ENCODE measurements around the gene BCKDHB.

BCKDHB gene

DNA sequence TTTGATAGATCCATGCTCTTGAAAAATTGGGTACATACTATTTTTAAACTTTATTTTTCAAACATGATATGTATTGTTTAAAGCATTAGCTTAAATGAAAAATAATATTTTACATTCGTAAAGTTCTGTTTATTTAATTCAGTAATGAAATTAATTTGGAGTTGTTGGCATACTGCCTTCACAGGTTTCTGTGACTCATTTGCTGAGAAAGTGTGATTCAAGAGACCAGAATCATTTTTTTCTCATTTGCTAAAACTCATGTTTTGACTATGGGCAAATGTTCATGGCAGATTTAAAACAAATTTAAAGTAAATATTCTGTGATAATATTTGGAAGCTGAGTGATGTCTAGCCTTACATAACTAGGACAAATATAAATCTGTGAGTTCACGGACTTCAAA is 230.4 kb downstream of the BCKDHB start:
- no peak overlapping the region for H3K9ac ChIP-seq (ENCODE audit: low read depth, low read length)
- H3K27me3 ChIP-seq (ENCODE audit: control insufficient read depth, insufficient read depth, low read length) = no peaks in the 10 kb centered on the region
- no peak overlapping the region for H3K4me3 ChIP-seq (ENCODE audit: low read length)
- peaks cover 2% of the 10 kb centered on the region for H3K4me1 ChIP-seq (ENCODE audit: control insufficient read depth, insufficient read depth, low read length)
- no peaks in the 10 kb centered on the region for H3K36me3 ChIP-seq (ENCODE audit: insufficient read depth, low read length)
- no peak overlapping the region for H3K4me2 ChIP-seq (ENCODE audit: low read length)
- H3K9me3 ChIP-seq (replicated peaks; ENCODE audit: low read length) = no peaks in the 10 kb centered on the region

- Histone ChIP-seq H3K4me1 (ENCODE audit: control insufficient read depth, insufficient read depth, low read length) (peaks cover 2% of the 10 kb centered on the region), H3K27me3 (ENCODE audit: control insufficient read depth, insufficient read depth, low read length) (no peaks in the 10 kb centered on the region), H3K9ac (ENCODE audit: low read depth, low read length) (no peak overlapping the region), H3K9me3 (replicated peaks; ENCODE audit: low read length) (no peaks in the 10 kb centered on the region), H3K4me3 (ENCODE audit: low read length) (no peak overlapping the region), H3K36me3 (ENCODE audit: insufficient read depth, low read length) (no peaks in the 10 kb centered on the region), H3K4me2 (ENCODE audit: low read length) (no peak overlapping the region)
These were observed 231.8 kb downstream of the BCKDHB start for GRCh38 chr6:80338201-80338836.

DNA sequence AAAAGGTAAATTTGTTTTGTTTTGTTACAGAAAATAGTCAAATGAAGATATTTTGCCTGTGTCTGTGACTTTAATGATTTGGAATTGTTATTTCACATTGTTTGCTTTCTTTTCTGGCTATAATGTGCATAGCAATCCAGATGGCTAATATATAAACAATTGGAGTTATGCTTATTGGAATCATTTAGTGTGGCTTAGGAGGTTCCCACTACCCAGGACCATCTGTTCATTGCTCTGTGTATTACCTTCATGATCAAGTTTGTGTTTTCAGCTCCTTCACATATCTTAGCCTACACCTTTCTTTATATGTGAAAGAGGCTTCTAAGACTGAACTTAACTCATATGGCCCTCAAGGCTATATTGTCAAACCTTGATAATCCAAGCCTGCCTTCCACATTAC is 232.9 kb downstream of the BCKDHB start:
- H3K4me2 ChIP-seq (ENCODE audit: low read length) = no peak overlapping the region
- H3K27me3 ChIP-seq (ENCODE audit: control insufficient read depth, insufficient read depth, low read length) = no peaks in the 10 kb centered on the region
- no peaks in the 10 kb centered on the region for H3K9me3 ChIP-seq (replicated peaks; ENCODE audit: low read length)
- H3K36me3 ChIP-seq (ENCODE audit: insufficient read depth, low read length) = no peaks in the 10 kb centered on the region
- H3K9ac ChIP-seq (ENCODE audit: low read depth, low read length) = no peak overlapping the region
- no peak overlapping the region for H3K4me3 ChIP-seq (ENCODE audit: low read length)
- H3K4me1 ChIP-seq (ENCODE audit: control insufficient read depth, insufficient read depth, low read length) = peaks cover 2% of the 10 kb centered on the region

DNA sequence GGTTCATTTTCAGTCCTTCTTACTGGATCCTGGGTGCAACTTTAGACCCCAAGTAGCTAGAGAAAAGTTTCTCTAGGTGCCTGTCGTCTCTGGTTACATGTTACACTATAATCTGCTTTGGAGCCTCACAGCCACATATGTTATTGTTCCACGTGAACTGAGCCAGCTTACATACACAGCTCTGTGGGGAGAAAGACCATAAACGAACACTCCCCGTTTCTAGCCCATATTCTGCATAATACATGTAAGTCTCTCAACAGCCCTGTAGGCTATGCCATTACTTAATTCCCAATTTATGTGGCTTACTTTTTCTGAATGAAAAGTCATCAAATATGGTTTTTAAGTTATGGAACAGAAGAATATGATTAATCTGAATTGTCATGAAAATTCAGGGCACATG is 233.8 kb downstream of the BCKDHB start:
- Histone ChIP-seq H3K4me2 (ENCODE audit: low read length) (no peak overlapping the region), H3K9me3 (replicated peaks; ENCODE audit: low read length) (no peaks in the 10 kb centered on the region), H3K36me3 (ENCODE audit: insufficient read depth, low read length) (no peaks in the 10 kb centered on the region), H3K4me3 (ENCODE audit: low read length) (no peak overlapping the region), H3K27me3 (ENCODE audit: control insufficient read depth, insufficient read depth, low read length) (no peaks in the 10 kb centered on the region), H3K9ac (ENCODE audit: low read depth, low read length) (no peak overlapping the region), H3K4me1 (ENCODE audit: control insufficient read depth, insufficient read depth, low read length) (peaks cover 2% of the 10 kb centered on the region)

DNA sequence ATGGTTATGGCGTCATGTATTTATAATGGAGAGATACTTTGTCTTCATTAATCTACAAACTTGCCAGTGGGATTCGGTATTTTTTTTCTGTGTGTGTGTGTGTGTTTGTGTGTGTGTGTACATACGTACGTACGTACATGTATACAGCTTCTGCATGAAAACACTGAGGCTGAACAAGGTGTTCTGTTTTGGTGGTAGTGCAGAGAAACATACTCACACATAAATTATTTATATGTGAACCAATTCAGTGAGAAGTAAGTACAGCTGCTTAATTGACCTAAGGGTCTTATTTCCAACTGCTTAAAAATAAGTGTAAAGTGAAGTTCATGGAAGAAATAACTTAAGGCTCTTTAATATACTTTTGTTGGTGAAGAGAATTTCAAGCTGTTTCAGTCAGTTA is 234.2 kb downstream of the BCKDHB start:
- no peak overlapping the region for H3K9ac ChIP-seq (ENCODE audit: low read depth, low read length)
- peaks cover 2% of the 10 kb centered on the region for H3K4me1 ChIP-seq (ENCODE audit: control insufficient read depth, insufficient read depth, low read length)
- no peaks in the 10 kb centered on the region for H3K27me3 ChIP-seq (ENCODE audit: control insufficient read depth, insufficient read depth, low read length)
- no peak overlapping the region for H3K4me2 ChIP-seq (ENCODE audit: low read length)
- no peaks in the 10 kb centered on the region for H3K36me3 ChIP-seq (ENCODE audit: insufficient read depth, low read length)
- H3K9me3 ChIP-seq (replicated peaks; ENCODE audit: low read length) = no peaks in the 10 kb centered on the region
- no peak overlapping the region for H3K4me3 ChIP-seq (ENCODE audit: low read length)

DNA sequence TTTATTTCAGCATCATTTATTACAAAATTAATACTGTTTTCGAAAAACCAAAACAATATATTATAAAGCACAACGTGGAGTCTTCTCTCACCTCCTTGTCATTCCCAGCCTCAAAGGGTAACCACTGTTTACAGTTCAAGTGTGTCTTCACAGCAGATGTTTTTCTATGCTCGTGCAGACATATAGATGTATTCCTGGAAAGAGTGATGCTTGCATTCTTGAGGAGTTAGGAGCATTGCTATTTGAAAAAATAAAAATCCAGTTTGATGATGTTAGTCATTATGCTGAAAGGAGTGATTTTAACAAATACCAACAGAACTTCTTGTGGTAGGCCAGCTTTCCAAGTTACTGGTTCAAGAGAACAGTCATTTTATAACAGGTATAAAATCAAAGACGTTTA is 234.9 kb downstream of the BCKDHB start:
- no peak overlapping the region for H3K9ac ChIP-seq (ENCODE audit: low read depth, low read length)
- no peaks in the 10 kb centered on the region for H3K27me3 ChIP-seq (ENCODE audit: control insufficient read depth, insufficient read depth, low read length)
- H3K4me2 ChIP-seq (ENCODE audit: low read length) = no peak overlapping the region
- no peak overlapping the region for H3K4me3 ChIP-seq (ENCODE audit: low read length)
- H3K36me3 ChIP-seq (ENCODE audit: insufficient read depth, low read length) = no peaks in the 10 kb centered on the region
- peaks cover 2% of the 10 kb centered on the region for H3K4me1 ChIP-seq (ENCODE audit: control insufficient read depth, insufficient read depth, low read length)
- no peaks in the 10 kb centered on the region for H3K9me3 ChIP-seq (replicated peaks; ENCODE audit: low read length)

DNA sequence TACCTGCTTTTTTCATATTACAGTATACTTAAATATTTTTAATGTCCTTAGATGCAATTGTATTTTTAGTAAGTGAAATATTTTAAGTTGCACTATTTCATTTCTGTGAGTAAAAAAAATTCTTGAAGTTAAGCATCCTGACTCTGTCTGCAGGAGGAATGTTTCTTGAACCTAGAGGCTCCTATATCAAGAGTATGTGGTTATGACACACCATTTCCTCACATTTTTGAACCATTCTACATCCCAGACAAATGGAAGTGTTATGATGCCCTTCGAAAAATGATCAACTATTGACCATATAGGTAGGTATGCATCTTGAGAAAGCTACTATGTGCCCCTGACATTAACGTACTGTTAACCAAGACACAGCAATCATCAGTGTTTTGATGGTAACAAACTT is 237.0 kb downstream of the BCKDHB start:
- Histone ChIP-seq H3K9me3 (replicated peaks; ENCODE audit: low read length) (no peaks in the 10 kb centered on the region), H3K4me1 (ENCODE audit: control insufficient read depth, insufficient read depth, low read length) (no peaks in the 10 kb centered on the region), H3K36me3 (ENCODE audit: insufficient read depth, low read length) (no peaks in the 10 kb centered on the region), H3K4me2 (ENCODE audit: low read length) (no peak overlapping the region), H3K27me3 (ENCODE audit: control insufficient read depth, insufficient read depth, low read length) (no peaks in the 10 kb centered on the region), H3K4me3 (ENCODE audit: low read length) (no peak overlapping the region), H3K9ac (ENCODE audit: low read depth, low read length) (no peak overlapping the region)

GRCh38 chr6:80347101-80347500 is 240.6 kb downstream of the BCKDHB start:
- Histone ChIP-seq H3K9me3 (replicated peaks; ENCODE audit: low read length) (no peaks in the 10 kb centered on the region), H3K4me2 (ENCODE audit: low read length) (no peak overlapping the region), H3K27me3 (ENCODE audit: control insufficient read depth, insufficient read depth, low read length) (no peaks in the 10 kb centered on the region), H3K36me3 (ENCODE audit: insufficient read depth, low read length) (no peaks in the 10 kb centered on the region), H3K9ac (ENCODE audit: low read depth, low read length) (no peak overlapping the region), H3K4me1 (ENCODE audit: control insufficient read depth, insufficient read depth, low read length) (no peaks in the 10 kb centered on the region), H3K4me3 (ENCODE audit: low read length) (no peak overlapping the region)

DNA sequence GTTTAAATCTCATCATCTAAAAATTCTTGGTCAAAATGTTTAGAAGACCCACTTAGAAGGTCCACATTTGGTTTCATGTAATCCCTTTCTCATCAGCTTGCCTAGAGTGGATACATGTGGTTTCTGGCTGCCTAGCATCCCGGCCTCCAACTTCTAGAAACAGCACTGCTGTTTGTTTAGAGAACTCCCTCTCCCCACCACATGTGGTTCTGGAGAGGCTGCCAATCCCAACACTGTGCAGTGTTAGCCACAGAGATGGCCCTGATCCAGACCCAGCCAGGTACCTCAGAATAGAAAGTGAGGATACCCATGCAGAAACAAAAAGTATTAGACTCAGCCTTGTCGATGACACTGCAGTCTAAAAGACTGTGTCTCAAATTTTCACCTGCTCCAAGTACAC is 241.8 kb downstream of the BCKDHB start:
- Histone ChIP-seq H3K9me3 (replicated peaks; ENCODE audit: low read length) (no peaks in the 10 kb centered on the region), H3K27me3 (ENCODE audit: control insufficient read depth, insufficient read depth, low read length) (no peaks in the 10 kb centered on the region), H3K9ac (ENCODE audit: low read depth, low read length) (no peak overlapping the region), H3K36me3 (ENCODE audit: insufficient read depth, low read length) (no peaks in the 10 kb centered on the region), H3K4me2 (ENCODE audit: low read length) (no peak overlapping the region), H3K4me3 (ENCODE audit: low read length) (no peak overlapping the region), H3K4me1 (ENCODE audit: control insufficient read depth, insufficient read depth, low read length) (no peaks in the 10 kb centered on the region)

DNA sequence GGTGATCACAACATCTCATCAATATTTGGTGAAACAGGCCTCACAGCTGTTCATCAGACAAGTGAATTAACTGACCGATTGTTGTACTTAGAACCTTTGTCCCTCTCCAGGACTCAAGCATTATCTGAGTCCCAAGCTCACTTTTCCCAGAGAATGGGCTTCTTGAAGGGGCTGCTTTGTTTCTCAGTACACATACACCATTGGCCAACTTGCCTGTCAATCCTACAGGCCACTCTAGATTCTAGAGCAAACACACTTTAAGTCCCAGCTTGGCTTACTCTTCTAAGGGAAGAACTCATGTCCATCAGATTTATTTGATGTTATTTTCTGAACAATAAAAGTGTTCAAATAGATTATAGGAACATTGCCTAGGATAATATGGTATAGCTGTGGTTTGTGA is 249.5 kb downstream of the BCKDHB start:
- Histone ChIP-seq H3K4me1 (ENCODE audit: control insufficient read depth, insufficient read depth, low read length) (no peaks in the 10 kb centered on the region), H3K4me3 (ENCODE audit: low read length) (no peak overlapping the region), H3K9ac (ENCODE audit: low read depth, low read length) (no peak overlapping the region), H3K36me3 (ENCODE audit: insufficient read depth, low read length) (no peaks in the 10 kb centered on the region), H3K9me3 (replicated peaks; ENCODE audit: low read length) (no peaks in the 10 kb centered on the region), H3K27me3 (ENCODE audit: control insufficient read depth, insufficient read depth, low read length) (no peaks in the 10 kb centered on the region), H3K4me2 (ENCODE audit: low read length) (no peak overlapping the region)

DNA sequence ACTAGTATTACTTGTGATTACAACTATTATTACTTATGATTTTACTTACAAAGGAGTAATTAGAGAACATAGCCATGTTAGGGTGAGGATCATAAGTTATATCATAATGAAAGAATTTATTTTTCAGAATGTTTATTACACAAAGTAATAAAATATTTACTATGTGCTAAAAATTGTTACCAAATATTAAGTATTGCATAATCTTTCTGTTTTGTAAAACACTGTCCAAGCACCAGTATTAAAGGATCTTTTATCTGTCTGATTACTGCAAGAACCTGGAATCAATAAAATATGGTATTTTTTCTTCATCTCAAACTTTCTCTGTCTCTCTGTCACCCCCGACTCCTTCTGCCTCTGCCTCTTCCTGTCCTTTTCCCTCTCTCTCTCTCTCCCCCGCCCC is 250.1 kb downstream of the BCKDHB start:
- no peak overlapping the region for H3K9ac ChIP-seq (ENCODE audit: low read depth, low read length)
- no peak overlapping the region for H3K4me3 ChIP-seq (ENCODE audit: low read length)
- no peaks in the 10 kb centered on the region for H3K36me3 ChIP-seq (ENCODE audit: insufficient read depth, low read length)
- no peaks in the 10 kb centered on the region for H3K27me3 ChIP-seq (ENCODE audit: control insufficient read depth, insufficient read depth, low read length)
- H3K4me2 ChIP-seq (ENCODE audit: low read length) = no peak overlapping the region
- H3K4me1 ChIP-seq (ENCODE audit: control insufficient read depth, insufficient read depth, low read length) = no peaks in the 10 kb centered on the region
- H3K9me3 ChIP-seq (replicated peaks; ENCODE audit: low read length) = no peaks in the 10 kb centered on the region

GRCh38 chr6:80357081-80357480 is 250.6 kb downstream of the BCKDHB start:
- no peaks in the 10 kb centered on the region for H3K27me3 ChIP-seq (ENCODE audit: control insufficient read depth, insufficient read depth, low read length)

More at GRCh38 chr6:80357081-80357480, 250.6 kb downstream of the BCKDHB start:
- H3K4me1 ChIP-seq (ENCODE audit: control insufficient read depth, insufficient read depth, low read length) = no peaks in the 10 kb centered on the region
- no peak overlapping the region for H3K4me2 ChIP-seq (ENCODE audit: low read length)
- no peak overlapping the region for H3K4me3 ChIP-seq (ENCODE audit: low read length)
- no peak overlapping the region for H3K9ac ChIP-seq (ENCODE audit: low read depth, low read length)
- no peaks in the 10 kb centered on the region for H3K9me3 ChIP-seq (replicated peaks; ENCODE audit: low read length)
- H3K36me3 ChIP-seq (ENCODE audit: insufficient read depth, low read length) = no peaks in the 10 kb centered on the region

Measured in skeletal muscle satellite cell (primary cell).